ENCODE data around the gene RAB11FIP4. TPM values are rescaled to one million over a fixed set of nuclear protein-coding genes. Genes with fewer than 3 reads are reported as not detected.

RAB11FIP4 gene
- total RNA-seq, 1 experiment from 2014 or later, result 10.8 TPM

DNA sequence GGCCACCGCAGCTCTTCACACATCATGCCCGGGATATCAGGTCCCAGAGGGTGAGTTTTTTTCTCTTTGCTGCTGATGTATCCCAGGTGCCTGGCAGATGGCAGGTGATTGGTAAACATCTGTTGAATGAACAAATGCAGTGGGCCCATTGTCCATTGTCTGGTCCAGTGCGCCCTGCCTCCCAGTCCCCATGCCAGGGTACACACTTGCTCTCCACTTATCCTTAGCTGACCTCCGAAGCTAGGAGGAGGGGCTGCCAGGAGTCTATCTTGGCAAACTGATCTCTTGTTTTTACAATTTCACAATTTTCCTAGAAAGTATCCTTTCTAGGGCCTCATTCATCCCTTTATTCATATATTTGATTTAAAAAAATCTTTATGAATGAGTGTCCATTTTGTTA, 196.0 kb downstream of the RAB11FIP4 start:
- ATAC-seq (no peak), DNase-seq (ENCODE audit: low read depth, low spot score) (no peak)
- H3K4me1 ChIP-seq (ENCODE audit: control insufficient read depth, insufficient read depth, low read length), result peaks cover 5% of the 10 kb centered on the region
- in situ Hi-C loops (cut with HindIII; ENCODE audit: low pct_unique_long_range_greater_than_20kb, low sequenced_read_pairs), result no loop called here
- no TSS peak for BruUV-seq (replicated peaks)
- no peaks in the 10 kb centered on the region for H3K27me3 ChIP-seq (ENCODE audit: control insufficient read depth, insufficient read depth, low read length)
- 0 out of 2 replicates have a peak overlapping the region, but pooled peaks have one; percentile 6 for H3K27ac ChIP-seq (ENCODE audit: low read length)
- ChIA-PET CTCF (no interaction called here), POLR2A (no interaction called here)
- intact Hi-C loops (cut with micrococcal nuclease; ENCODE audit: unreplicated experiment), result no loop called here
- TF ChIP-seq TCF7L2 (IDR thresholded peaks at IDR 0.05; ENCODE audit: low read depth, low read length), result no peak
- no peak for TF ChIP-seq POLR2AphosphoS5 (IDR thresholded peaks at IDR 0.05; ENCODE audit: low read depth, low read length)
- TF ChIP-seq, protein P1, sequence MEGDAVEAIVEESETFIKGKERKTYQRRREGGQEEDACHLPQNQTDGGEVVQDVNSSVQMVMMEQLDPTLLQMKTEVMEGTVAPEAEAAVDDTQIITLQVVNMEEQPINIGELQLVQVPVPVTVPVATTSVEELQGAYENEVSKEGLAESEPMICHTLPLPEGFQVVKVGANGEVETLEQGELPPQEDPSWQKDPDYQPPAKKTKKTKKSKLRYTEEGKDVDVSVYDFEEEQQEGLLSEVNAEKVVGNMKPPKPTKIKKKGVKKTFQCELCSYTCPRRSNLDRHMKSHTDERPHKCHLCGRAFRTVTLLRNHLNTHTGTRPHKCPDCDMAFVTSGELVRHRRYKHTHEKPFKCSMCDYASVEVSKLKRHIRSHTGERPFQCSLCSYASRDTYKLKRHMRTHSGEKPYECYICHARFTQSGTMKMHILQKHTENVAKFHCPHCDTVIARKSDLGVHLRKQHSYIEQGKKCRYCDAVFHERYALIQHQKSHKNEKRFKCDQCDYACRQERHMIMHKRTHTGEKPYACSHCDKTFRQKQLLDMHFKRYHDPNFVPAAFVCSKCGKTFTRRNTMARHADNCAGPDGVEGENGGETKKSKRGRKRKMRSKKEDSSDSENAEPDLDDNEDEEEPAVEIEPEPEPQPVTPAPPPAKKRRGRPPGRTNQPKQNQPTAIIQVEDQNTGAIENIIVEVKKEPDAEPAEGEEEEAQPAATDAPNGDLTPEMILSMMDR (IDR thresholded peaks at IDR 0.05), result no peak
- TF ChIP-seq, protein P2, sequence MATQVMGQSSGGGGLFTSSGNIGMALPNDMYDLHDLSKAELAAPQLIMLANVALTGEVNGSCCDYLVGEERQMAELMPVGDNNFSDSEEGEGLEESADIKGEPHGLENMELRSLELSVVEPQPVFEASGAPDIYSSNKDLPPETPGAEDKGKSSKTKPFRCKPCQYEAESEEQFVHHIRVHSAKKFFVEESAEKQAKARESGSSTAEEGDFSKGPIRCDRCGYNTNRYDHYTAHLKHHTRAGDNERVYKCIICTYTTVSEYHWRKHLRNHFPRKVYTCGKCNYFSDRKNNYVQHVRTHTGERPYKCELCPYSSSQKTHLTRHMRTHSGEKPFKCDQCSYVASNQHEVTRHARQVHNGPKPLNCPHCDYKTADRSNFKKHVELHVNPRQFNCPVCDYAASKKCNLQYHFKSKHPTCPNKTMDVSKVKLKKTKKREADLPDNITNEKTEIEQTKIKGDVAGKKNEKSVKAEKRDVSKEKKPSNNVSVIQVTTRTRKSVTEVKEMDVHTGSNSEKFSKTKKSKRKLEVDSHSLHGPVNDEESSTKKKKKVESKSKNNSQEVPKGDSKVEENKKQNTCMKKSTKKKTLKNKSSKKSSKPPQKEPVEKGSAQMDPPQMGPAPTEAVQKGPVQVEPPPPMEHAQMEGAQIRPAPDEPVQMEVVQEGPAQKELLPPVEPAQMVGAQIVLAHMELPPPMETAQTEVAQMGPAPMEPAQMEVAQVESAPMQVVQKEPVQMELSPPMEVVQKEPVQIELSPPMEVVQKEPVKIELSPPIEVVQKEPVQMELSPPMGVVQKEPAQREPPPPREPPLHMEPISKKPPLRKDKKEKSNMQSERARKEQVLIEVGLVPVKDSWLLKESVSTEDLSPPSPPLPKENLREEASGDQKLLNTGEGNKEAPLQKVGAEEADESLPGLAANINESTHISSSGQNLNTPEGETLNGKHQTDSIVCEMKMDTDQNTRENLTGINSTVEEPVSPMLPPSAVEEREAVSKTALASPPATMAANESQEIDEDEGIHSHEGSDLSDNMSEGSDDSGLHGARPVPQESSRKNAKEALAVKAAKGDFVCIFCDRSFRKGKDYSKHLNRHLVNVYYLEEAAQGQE (IDR thresholded peaks at IDR 0.05; ENCODE audit: insufficient read depth in 1 of 2, low read depth in 2 of 2, low read length in 1 of 2), result no peak
- TF ChIP-seq SIN3A (IDR thresholded peaks at IDR 0.05; ENCODE audit: borderline replicate concordance, insufficient read depth, low read depth, low read length), result no peak
- no peaks in the 10 kb centered on the region for H3K9me3 ChIP-seq (ENCODE audit: control insufficient read depth, insufficient read depth, low read depth, low read length)
- no peak overlapping the region for H3K4me3 ChIP-seq (ENCODE audit: low read depth in 2 of 2, low read length in 2 of 2)
- H3K36me3 ChIP-seq (ENCODE audit: control insufficient read depth, insufficient read depth, low read length), result no peaks in the 10 kb centered on the region

Small RNA genes within 50 kb of the gene (microRNA-seq; reads per million reads assigned to microRNA genes)
- gene MIR193A (ENCODE audit: unreplicated experiment) (2,440 reads per million, percentile 88 among the genes with 10 or more reads in this experiment), gene MIR365B (ENCODE audit: unreplicated experiment) (47.3 reads per million, percentile 47 among the genes with 10 or more reads in this experiment), gene MIR4725 (ENCODE audit: unreplicated experiment) (26.4 reads per million, percentile 42 among the genes with 10 or more reads in this experiment)

Other genes with a start within 250 kb of the RAB11FIP4 start
- not detected for gene OMG, start 94.4 kb upstream of the RAB11FIP4 start, total RNA-seq (2021; ENCODE audit: unreplicated experiment)
- gene EVI2B, start 77.6 kb upstream of the RAB11FIP4 start, total RNA-seq (2021; ENCODE audit: unreplicated experiment), result 0.08 TPM
- not detected for gene EVI2A, start 70.1 kb upstream of the RAB11FIP4 start, total RNA-seq (2021; ENCODE audit: unreplicated experiment)